Measurements from ENCODE around the gene PTRH2.
"Not testable (repeated sequence)": the region's sequence is repeated elsewhere in the genome, so short reads cannot be mapped to it uniquely, and the experiment has no call there.

PTRH2 gene

GRCh38 chr17:59669944-59670343 is 37.3 kb downstream of the PTRH2 start:
- Histone ChIP-seq H3K4me2 (no peak overlapping the region), H3K79me2 (ENCODE audit: insufficient read depth, low read depth) (peaks cover 4% of the 10 kb centered on the region; the same call in 1 of the 2 replicates), H3K27ac (no peak overlapping the region)

GRCh38 chr17:59669411-59669810 is 37.8 kb downstream of the PTRH2 start:
- Histone ChIP-seq H3K27ac (no peak overlapping the region), H3K9ac (no peak overlapping the region), H3K36me3 (ENCODE audit: insufficient read depth) (peaks cover 36% of the 10 kb centered on the region), H4K20me1 (ENCODE audit: insufficient read depth) (no peaks in the 10 kb centered on the region; the same call in 1 of the 2 replicates), H3K4me2 (no peak overlapping the region), H2AFZ (ENCODE audit: low read depth) (no peak overlapping the region), H3K4me1 (ENCODE audit: low read depth, poor library complexity, severe bottlenecking) (peaks cover 14% of the 10 kb centered on the region), H3K27me3 (ENCODE audit: insufficient read depth, low read depth) (no peaks in the 10 kb centered on the region), H3K79me2 (ENCODE audit: insufficient read depth, low read depth) (peaks cover 4% of the 10 kb centered on the region; the same call in 1 of the 2 replicates), H3K4me3 (IDR thresholded peaks at IDR 0.05; ENCODE audit: insufficient read depth, low read depth, low read length) (no peak overlapping the region)
- TF ChIP-seq CTCF (conservative IDR thresholded peaks at IDR 0.05; ENCODE audit: low read depth, low read length) = no peak

More at GRCh38 chr17:59669944-59670343, 37.3 kb downstream of the PTRH2 start:
- no peaks in the 10 kb centered on the region for H3K27me3 ChIP-seq (ENCODE audit: insufficient read depth, low read depth)
- H2AFZ ChIP-seq (ENCODE audit: low read depth) = no peak overlapping the region
- no peak overlapping the region for H3K9ac ChIP-seq
- peaks cover 38% of the 10 kb centered on the region for H3K36me3 ChIP-seq (ENCODE audit: insufficient read depth)
- no peaks in the 10 kb centered on the region; the same call in 1 of the 2 replicates for H4K20me1 ChIP-seq (ENCODE audit: insufficient read depth)
- no peak for TF ChIP-seq CTCF (conservative IDR thresholded peaks at IDR 0.05; ENCODE audit: low read depth, low read length)
- H3K4me3 ChIP-seq (IDR thresholded peaks at IDR 0.05; ENCODE audit: insufficient read depth, low read depth, low read length) = no peak overlapping the region
- peaks cover 13% of the 10 kb centered on the region for H3K4me1 ChIP-seq (ENCODE audit: low read depth, poor library complexity, severe bottlenecking)

GRCh38 chr17:59668816-59669215 is 38.4 kb downstream of the PTRH2 start:
- H3K79me2 ChIP-seq (ENCODE audit: insufficient read depth, low read depth) = peaks cover 4% of the 10 kb centered on the region; the same call in 1 of the 2 replicates
- H3K4me2 ChIP-seq = no peak overlapping the region
- H2AFZ ChIP-seq (ENCODE audit: low read depth) = no peak overlapping the region
- H3K4me3 ChIP-seq (IDR thresholded peaks at IDR 0.05; ENCODE audit: insufficient read depth, low read depth, low read length) = no peak overlapping the region
- no peak for TF ChIP-seq CTCF (conservative IDR thresholded peaks at IDR 0.05; ENCODE audit: low read depth, low read length)
- H3K9ac ChIP-seq = no peak overlapping the region
- H4K20me1 ChIP-seq (ENCODE audit: insufficient read depth) = no peaks in the 10 kb centered on the region; the same call in 1 of the 2 replicates
- H3K36me3 ChIP-seq (ENCODE audit: insufficient read depth) = peaks cover 34% of the 10 kb centered on the region
- H3K27ac ChIP-seq = no peak overlapping the region
- no peaks in the 10 kb centered on the region for H3K27me3 ChIP-seq (ENCODE audit: insufficient read depth, low read depth)
- H3K4me1 ChIP-seq (ENCODE audit: low read depth, poor library complexity, severe bottlenecking) = peaks cover 14% of the 10 kb centered on the region

GRCh38 chr17:59666235-59666634 is 41.0 kb downstream of the PTRH2 start:
- H3K4me3 ChIP-seq (IDR thresholded peaks at IDR 0.05; ENCODE audit: insufficient read depth, low read depth, low read length) = no peak overlapping the region
- H3K4me2 ChIP-seq = no peak overlapping the region
- H3K36me3 ChIP-seq (ENCODE audit: insufficient read depth) = peaks cover 40% of the 10 kb centered on the region
- H3K4me1 ChIP-seq (ENCODE audit: low read depth, poor library complexity, severe bottlenecking) = peaks cover 14% of the 10 kb centered on the region
- no peak overlapping the region for H2AFZ ChIP-seq (ENCODE audit: low read depth)
- peaks cover 4% of the 10 kb centered on the region; the same call in 1 of the 2 replicates for H3K79me2 ChIP-seq (ENCODE audit: insufficient read depth, low read depth)
- no peak overlapping the region for H3K9ac ChIP-seq
- H3K27me3 ChIP-seq (ENCODE audit: insufficient read depth, low read depth) = no peaks in the 10 kb centered on the region
- no peak for TF ChIP-seq CTCF (conservative IDR thresholded peaks at IDR 0.05; ENCODE audit: low read depth, low read length)
- H4K20me1 ChIP-seq (ENCODE audit: insufficient read depth) = no peaks in the 10 kb centered on the region; the same call in 1 of the 2 replicates
- H3K27ac ChIP-seq = no peak overlapping the region

- not testable (repeated sequence) for H2AFZ ChIP-seq (ENCODE audit: low read depth); H3K27me3 ChIP-seq (ENCODE audit: insufficient read depth, low read depth); H3K27ac ChIP-seq; H3K4me1 ChIP-seq (ENCODE audit: low read depth, poor library complexity, severe bottlenecking); H3K9ac ChIP-seq; H3K4me2 ChIP-seq; H4K20me1 ChIP-seq (ENCODE audit: insufficient read depth); H3K4me3 ChIP-seq (IDR thresholded peaks at IDR 0.05; ENCODE audit: insufficient read depth, low read depth, low read length)
- H3K36me3 ChIP-seq (ENCODE audit: insufficient read depth) = peaks cover 11% of the 10 kb centered on the region; the same call in 1 of the 2 replicates
- H3K79me2 ChIP-seq (ENCODE audit: insufficient read depth, low read depth) = peaks cover 21% of the 10 kb centered on the region; the same call in 1 of the 2 replicates
Observed at GRCh38 chr17:59656624-59657023, 50.6 kb downstream of the PTRH2 start.

Measured in KMS-11 (cell line).